Measurements from ENCODE around the gene WIZ. TPM values are rescaled to one million over a fixed set of nuclear protein-coding genes. Genes with fewer than 3 reads are reported as not detected.

Gene WIZ
- polyA plus RNA-seq, 1 donor (not counting 4 experiments of a cell fraction or from before 2014, with no cell fraction given) = 5.1 TPM

- no peaks in the 10 kb centered on the region for H4K20me1 ChIP-seq (ENCODE audit: control insufficient read depth, extremely low read depth, insufficient read depth, low read length)
- no peak for FAIRE-seq
- no peak for DNase-seq (ENCODE audit: low read depth, low spot score)
- H3K9ac ChIP-seq (ENCODE audit: control insufficient read depth, extremely low read depth, insufficient read depth, low read length) = no peak overlapping the region
- no peak overlapping the region for H2AFZ ChIP-seq (ENCODE audit: control insufficient read depth, low read length)
- H3K4me2 ChIP-seq (ENCODE audit: control insufficient read depth, extremely low read depth, insufficient read depth, low read depth, low read length) = no peak overlapping the region
- no peak overlapping the region for H3K27ac ChIP-seq (ENCODE audit: control insufficient read depth, insufficient read depth, low read length)
- H3K9me1 ChIP-seq (ENCODE audit: control insufficient read depth, extremely low read depth, insufficient read depth, low read length) = no peaks in the 10 kb centered on the region
- dilution Hi-C loops (cut with MboI; ENCODE audit: extremely low pct_ligation_motif_present, low sequenced_read_pairs) = no loop called here
- TF ChIP-seq CTCF (optimal IDR thresholded peaks at IDR 0.05 in 1 of 3, IDR thresholded peaks at IDR 0.05 in 1 of 3, conservative IDR thresholded peaks at IDR 0.05 in 1 of 3; ENCODE audit: extremely low read depth in 1 of 3, insufficient read depth in 2 of 3, low read length in 3 of 3) (no peak), EZH2 (IDR thresholded peaks at IDR 0.05; ENCODE audit: low read length) (no peak)
- no peaks in the 10 kb centered on the region for H3K36me3 ChIP-seq (ENCODE audit: control insufficient read depth in 2 of 2, extremely low read depth in 1 of 2, insufficient read depth in 2 of 2, low read length in 2 of 2)
- peaks cover 5% of the 10 kb centered on the region for H3K27me3 ChIP-seq (ENCODE audit: control insufficient read depth, extremely low read depth, insufficient read depth, low read length)
- no peaks in the 10 kb centered on the region for H3K9me3 ChIP-seq (ENCODE audit: control insufficient read depth, low read depth, low read length)
- no peak overlapping the region for H3K4me3 ChIP-seq (ENCODE audit: control insufficient read depth in 2 of 3, extremely low read depth in 1 of 3, insufficient read depth in 2 of 3, low read depth in 1 of 3, low read length in 3 of 3)
- H3K79me2 ChIP-seq (ENCODE audit: control insufficient read depth, insufficient read depth, low read length) = peaks cover 5% of the 10 kb centered on the region
- H3K4me1 ChIP-seq (ENCODE audit: control insufficient read depth, extremely low read depth, insufficient read depth, low read length) = no peaks in the 10 kb centered on the region
Observed at GRCh38 chr19:15436826-15437110, 13.0 kb downstream of the WIZ start.

- Histone ChIP-seq H3K9me3 (ENCODE audit: control insufficient read depth, low read depth, low read length) (no peaks in the 10 kb centered on the region), H3K4me1 (ENCODE audit: control insufficient read depth, extremely low read depth, insufficient read depth, low read length) (peaks cover 4% of the 10 kb centered on the region), H3K4me2 (ENCODE audit: control insufficient read depth, extremely low read depth, insufficient read depth, low read depth, low read length) (no peak overlapping the region), H2AFZ (ENCODE audit: control insufficient read depth, low read length) (no peak overlapping the region), H3K36me3 (ENCODE audit: control insufficient read depth in 2 of 2, extremely low read depth in 1 of 2, insufficient read depth in 2 of 2, low read length in 2 of 2) (no peaks in the 10 kb centered on the region), H3K9me1 (ENCODE audit: control insufficient read depth, extremely low read depth, insufficient read depth, low read length) (no peaks in the 10 kb centered on the region), H3K4me3 (ENCODE audit: control insufficient read depth in 2 of 3, extremely low read depth in 1 of 3, insufficient read depth in 2 of 3, low read depth in 1 of 3, low read length in 3 of 3) (no peak overlapping the region), H3K27ac (ENCODE audit: control insufficient read depth, insufficient read depth, low read length) (no peak overlapping the region), H3K79me2 (ENCODE audit: control insufficient read depth, insufficient read depth, low read length) (peaks cover 11% of the 10 kb centered on the region), H3K9ac (ENCODE audit: control insufficient read depth, extremely low read depth, insufficient read depth, low read length) (no peak overlapping the region), H3K27me3 (ENCODE audit: control insufficient read depth, extremely low read depth, insufficient read depth, low read length) (peaks cover 5% of the 10 kb centered on the region), H4K20me1 (ENCODE audit: control insufficient read depth, extremely low read depth, insufficient read depth, low read length) (no peaks in the 10 kb centered on the region)
- dilution Hi-C loops (cut with MboI; ENCODE audit: extremely low pct_ligation_motif_present, low sequenced_read_pairs) = no loop called here
- no peak for FAIRE-seq
- no peak for DNase-seq (ENCODE audit: low read depth, low spot score)
- TF ChIP-seq CTCF (optimal IDR thresholded peaks at IDR 0.05 in 1 of 3, IDR thresholded peaks at IDR 0.05 in 1 of 3, conservative IDR thresholded peaks at IDR 0.05 in 1 of 3; ENCODE audit: extremely low read depth in 1 of 3, insufficient read depth in 2 of 3, low read length in 3 of 3) = no peak
- no peak for TF ChIP-seq EZH2 (IDR thresholded peaks at IDR 0.05; ENCODE audit: low read length)
Observed at GRCh38 chr19:15436012-15436825, 13.5 kb downstream of the WIZ start.
